GM20000 (cell line): ENCODE results near the gene GCK.

Source experiments
- DNase-seq: peaks from one replicate; pipeline ENCODE4 v3.0.0; 2012; ENCODE audit warnings: low spot score
- TF ChIP-seq, protein P1 (sequence below): IDR thresholded peaks from 2 replicates; pipeline ENCODE4 v1.5.1; 2012; ENCODE audit warnings: mild to moderate bottlenecking, control low read depth; ENCODE audit errors: extremely low read depth, missing control alignments

The GCK gene

DNA sequence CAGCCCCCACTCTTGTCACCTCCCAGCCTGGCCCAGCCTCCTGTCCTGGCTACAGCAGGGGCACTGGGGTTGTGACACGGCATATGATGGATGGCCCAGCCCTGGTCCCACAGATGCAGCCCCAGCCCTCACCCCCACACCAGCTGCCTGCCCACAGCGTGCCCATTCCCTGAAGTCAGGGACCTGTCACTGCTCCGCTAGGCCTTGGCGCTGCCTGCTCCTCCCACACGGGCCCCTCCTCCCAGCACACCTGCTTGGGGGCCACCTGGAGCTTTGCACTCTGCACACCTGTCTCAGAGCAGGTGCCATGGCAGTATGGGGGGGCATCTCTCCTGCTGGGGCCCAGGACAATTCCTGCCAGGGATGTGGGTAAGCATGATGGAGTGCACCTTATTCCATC lies 3.5 kb downstream of the GCK start:
- no peak for DNase-seq
- TF ChIP-seq, protein P1, sequence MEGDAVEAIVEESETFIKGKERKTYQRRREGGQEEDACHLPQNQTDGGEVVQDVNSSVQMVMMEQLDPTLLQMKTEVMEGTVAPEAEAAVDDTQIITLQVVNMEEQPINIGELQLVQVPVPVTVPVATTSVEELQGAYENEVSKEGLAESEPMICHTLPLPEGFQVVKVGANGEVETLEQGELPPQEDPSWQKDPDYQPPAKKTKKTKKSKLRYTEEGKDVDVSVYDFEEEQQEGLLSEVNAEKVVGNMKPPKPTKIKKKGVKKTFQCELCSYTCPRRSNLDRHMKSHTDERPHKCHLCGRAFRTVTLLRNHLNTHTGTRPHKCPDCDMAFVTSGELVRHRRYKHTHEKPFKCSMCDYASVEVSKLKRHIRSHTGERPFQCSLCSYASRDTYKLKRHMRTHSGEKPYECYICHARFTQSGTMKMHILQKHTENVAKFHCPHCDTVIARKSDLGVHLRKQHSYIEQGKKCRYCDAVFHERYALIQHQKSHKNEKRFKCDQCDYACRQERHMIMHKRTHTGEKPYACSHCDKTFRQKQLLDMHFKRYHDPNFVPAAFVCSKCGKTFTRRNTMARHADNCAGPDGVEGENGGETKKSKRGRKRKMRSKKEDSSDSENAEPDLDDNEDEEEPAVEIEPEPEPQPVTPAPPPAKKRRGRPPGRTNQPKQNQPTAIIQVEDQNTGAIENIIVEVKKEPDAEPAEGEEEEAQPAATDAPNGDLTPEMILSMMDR, result no peak

DNA sequence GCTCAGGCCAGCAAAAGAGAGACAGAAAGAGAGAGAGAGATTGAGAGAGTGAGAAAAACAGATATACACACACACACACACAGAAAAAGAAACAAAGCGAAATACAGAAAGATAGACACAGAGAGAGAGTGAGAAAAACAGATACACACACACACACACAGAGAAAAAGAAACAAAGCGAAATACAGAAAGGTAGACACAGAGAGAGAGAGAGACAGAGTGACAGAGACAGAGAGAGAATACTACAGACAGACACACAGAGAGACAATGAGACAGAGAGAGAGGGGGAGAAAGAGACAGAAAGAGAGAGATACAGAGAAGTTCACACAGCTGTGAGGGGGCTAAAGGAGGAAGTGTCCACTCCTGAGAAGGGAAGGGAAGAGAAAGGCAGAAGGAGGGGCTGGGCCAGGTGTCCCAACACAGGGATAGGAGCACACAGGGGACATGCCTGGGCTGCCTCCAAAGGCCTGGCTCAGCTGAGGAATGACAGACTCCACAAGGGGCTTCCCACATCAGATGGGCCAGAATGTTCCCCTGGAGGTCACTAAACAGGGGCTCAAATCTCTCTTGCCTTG lies 4.3 kb downstream of the GCK start:
- DNase-seq, result no peak

DNA sequence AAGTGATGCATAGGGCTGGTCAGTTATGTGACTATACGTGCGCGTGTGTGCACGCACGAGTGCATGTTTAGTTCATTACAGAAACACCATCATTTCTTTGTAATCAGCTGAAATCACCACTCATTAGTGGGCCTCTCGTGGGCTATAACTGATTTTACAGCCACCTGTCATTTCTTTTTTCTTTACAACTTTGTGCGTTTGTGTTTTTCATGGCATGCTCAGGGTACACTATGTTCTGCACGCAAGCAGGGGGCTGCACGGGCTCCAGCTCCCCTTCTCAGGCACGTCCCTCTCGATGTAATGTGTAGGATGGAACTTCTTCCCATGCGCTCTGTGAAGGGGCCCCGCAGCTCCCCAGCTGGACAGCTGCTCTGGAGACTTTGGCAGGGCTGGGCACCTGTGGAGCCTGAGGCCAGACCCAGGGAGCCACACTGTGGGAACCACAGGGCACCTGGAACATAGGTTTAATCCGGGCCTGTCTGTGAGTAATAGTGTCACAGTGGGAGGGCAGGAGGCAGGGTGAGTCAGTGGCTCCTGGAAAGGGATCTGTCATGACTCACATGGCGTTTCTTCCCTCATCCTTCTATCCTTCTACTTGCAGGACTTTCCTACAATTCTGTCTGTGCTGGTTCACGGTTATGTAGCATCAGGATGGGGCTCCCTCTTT lies 4.9 kb downstream of the GCK start:
- TF ChIP-seq, protein P1, result no peak
- no peak for DNase-seq

More for the DNA sequence above, 4.3 kb downstream of the GCK start:
- TF ChIP-seq, protein P1, result no peak

DNA sequence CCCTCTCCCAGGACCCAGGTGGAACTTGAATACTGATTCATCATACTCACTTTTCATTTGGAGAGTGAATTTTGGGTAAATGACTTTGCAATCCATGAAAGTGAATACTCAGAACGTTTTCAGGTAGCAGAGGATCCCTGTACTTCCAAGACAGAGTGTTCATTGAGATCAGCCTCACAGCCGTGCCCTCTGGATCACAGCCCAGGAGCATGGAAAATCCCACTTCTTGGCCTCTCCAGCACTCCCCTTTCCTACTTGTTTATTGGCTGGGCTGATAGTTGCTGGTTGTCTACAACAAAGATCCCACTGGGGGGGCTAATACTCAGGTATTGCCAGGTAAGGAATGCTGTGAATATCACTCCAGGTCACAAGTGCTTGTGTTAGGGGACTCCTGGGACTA lies 5.9 kb downstream of the GCK start:
- TF ChIP-seq, protein P1, result no peak
- no peak for DNase-seq

DNA sequence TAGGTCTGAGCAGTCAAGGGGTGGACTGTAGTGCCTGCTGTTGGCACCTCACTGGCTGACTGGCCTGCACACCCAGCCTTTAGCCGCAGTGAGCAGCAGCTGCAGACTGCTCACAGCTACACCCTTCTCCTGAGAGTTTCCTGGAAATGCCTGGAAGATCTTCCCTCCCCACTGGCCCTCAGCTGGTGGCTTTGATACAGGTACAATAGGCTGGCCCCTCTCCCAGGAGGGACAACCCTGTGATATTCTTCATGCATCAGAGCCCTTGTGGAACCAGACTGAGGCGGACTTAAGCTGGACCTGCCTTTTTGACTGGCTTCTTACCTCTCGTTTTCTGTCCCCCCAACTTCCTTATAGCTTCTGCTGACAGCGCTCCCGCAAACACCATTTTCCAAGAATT lies 6.4 kb downstream of the GCK start:
- DNase-seq, result no peak
- TF ChIP-seq, protein P1, result no peak

DNA sequence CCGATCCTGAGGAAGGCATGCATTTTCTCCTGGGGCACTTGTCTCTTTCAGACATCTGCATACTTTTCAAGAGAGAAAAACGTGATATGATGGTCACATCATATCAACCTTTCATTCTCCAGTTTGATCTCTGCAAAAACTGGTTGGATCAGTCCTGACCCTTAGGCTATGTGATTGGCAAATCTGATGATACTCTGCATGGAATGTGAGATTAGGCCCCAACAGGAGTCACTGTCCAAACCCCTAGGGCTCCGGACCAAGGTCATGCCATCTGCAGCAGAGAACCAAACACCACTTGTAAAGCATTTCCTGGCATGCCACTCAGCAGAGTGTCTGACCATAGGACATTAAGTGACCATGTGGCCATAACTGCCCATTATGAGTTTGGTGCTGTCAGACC lies 8.6 kb downstream of the GCK start:
- TF ChIP-seq, protein P1, result no peak
- no peak for DNase-seq

DNA sequence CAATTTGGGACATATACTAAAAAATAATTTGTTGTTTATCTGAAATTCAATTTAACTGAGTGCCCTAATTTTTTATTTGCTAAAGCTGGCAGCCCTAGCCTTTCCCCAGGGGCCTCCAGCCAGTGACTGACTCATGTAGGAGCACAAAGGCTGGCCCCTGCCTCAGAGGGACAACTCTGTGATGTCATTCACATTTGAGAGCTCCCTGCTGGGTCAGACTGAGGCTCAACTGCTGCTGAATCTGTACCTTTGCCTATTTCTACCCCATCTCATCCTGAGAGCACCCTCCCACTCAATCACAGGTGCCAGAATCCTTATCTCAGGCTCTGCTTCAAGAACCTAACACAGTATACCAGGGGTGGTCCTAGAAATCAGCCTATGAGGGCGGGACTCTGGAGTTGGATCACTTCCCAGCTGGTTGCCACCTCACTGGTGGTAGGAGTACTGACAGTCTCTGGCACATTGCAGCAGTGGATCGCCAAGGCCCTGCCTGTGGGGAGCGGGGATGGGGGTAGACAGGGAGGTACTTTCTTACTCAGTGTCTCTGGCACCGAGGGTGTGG lies 11.6 kb downstream of the GCK start:
- TF ChIP-seq, protein P1, result no peak
- no peak for DNase-seq
